Measurements from ENCODE around the gene TINAGL1. TPM values are rescaled to one million over a fixed set of nuclear protein-coding genes. Genes with fewer than 3 reads are reported as not detected.

TINAGL1 gene
- total and polyA plus RNA-seq, 2 donors (not counting 3 experiments of a cell fraction or from before 2014, with no cell fraction given) = 312 to 477 TPM

DNA sequence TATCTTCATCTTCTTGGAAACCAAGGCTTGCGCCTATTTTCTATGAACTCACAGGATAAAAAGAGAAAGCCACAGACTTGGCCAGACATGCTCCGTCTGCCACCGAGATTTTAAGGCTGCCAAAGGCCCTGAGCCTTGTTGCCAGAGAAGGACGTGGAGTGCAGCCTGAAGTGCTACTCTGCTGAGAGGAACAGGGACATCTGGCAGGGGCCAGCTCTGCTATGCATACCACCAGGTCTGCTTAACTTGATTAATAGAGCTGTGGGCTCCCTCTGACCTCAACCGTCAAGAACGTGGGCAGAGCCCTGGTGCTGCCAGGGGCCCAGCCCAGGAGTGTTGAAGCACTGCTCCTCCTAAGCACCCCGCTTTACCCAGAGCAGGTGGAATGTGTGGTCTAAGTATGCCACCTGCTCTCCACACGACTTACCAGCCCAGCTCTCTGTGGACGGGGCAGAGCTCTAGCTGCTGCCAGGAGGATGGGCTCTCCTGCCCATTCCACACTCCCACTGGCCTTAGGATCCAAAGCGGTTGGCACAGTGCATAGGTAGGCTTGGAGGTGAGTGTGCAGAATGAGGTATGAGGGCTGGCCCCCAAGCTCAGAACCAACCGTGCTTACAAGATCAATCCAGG is 51.7 kb downstream of the TINAGL1 start:
- dilution Hi-C loops (cut with MboI; ENCODE audit: extremely low pct_ligation_motif_present, low sequenced_read_pairs) = no loop called here

More for the DNA sequence above, 51.7 kb downstream of the TINAGL1 start:
- peaks cover 13 to 41% of the 10 kb centered on the region in 2 experiments for H3K36me3 ChIP-seq (ENCODE audit: control insufficient read depth in 2 of 2, extremely low read depth in 1 of 2, insufficient read depth in 2 of 2, low read length in 2 of 2)
- DNase-seq (ENCODE audit: low read depth, low spot score) = no peak
- no peaks in the 10 kb centered on the region for H4K20me1 ChIP-seq (replicated peaks; ENCODE audit: control insufficient read depth, extremely low read depth, insufficient read depth, low read length)
- H3K27ac ChIP-seq (ENCODE audit: insufficient read depth, low read depth, low read length) = no peak overlapping the region
- intact Hi-C loops (cut with micrococcal nuclease) = no loop called here
- TF ChIP-seq FOS (IDR thresholded peaks at IDR 0.05; ENCODE audit: borderline replicate concordance, insufficient read depth, low read length) (no peak), POLR2A (IDR thresholded peaks at IDR 0.05; ENCODE audit: low read depth, low read length) (no peak), MYC (IDR thresholded peaks at IDR 0.05; ENCODE audit: low read depth, low read length) (no peak), EZH2 (IDR thresholded peaks at IDR 0.05; ENCODE audit: borderline replicate concordance, low read depth, low read length, severe bottlenecking) (no peak), JUN (IDR thresholded peaks at IDR 0.05; ENCODE audit: borderline replicate concordance, insufficient read depth, insufficient read length, low read depth) (no peak), POLR2AphosphoS5 (IDR thresholded peaks at IDR 0.05; ENCODE audit: insufficient read depth, low read depth, low read length) (no peak)
- TF ChIP-seq, protein P1, sequence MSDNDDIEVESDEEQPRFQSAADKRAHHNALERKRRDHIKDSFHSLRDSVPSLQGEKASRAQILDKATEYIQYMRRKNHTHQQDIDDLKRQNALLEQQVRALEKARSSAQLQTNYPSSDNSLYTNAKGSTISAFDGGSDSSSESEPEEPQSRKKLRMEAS (IDR thresholded peaks at IDR 0.05; ENCODE audit: insufficient read depth, insufficient read length) = no peak
- TF ChIP-seq, protein P2, sequence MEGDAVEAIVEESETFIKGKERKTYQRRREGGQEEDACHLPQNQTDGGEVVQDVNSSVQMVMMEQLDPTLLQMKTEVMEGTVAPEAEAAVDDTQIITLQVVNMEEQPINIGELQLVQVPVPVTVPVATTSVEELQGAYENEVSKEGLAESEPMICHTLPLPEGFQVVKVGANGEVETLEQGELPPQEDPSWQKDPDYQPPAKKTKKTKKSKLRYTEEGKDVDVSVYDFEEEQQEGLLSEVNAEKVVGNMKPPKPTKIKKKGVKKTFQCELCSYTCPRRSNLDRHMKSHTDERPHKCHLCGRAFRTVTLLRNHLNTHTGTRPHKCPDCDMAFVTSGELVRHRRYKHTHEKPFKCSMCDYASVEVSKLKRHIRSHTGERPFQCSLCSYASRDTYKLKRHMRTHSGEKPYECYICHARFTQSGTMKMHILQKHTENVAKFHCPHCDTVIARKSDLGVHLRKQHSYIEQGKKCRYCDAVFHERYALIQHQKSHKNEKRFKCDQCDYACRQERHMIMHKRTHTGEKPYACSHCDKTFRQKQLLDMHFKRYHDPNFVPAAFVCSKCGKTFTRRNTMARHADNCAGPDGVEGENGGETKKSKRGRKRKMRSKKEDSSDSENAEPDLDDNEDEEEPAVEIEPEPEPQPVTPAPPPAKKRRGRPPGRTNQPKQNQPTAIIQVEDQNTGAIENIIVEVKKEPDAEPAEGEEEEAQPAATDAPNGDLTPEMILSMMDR (IDR thresholded peaks at IDR 0.05; ENCODE audit: extremely low read depth in 1 of 2, insufficient read depth in 1 of 2, low read depth in 1 of 2, low read length in 2 of 2) = no peak
- POLR2A ChIA-PET = no interaction called here
- H3K4me3 ChIP-seq (replicated peaks in 1 of 3; ENCODE audit: insufficient read depth in 1 of 3, low read depth in 1 of 3, low read length in 3 of 3) = no peak overlapping the region
- H3K27me3 ChIP-seq (ENCODE audit: control insufficient read depth in 2 of 2, insufficient read depth in 2 of 2, low read length in 2 of 2) = no peaks in the 10 kb centered on the region
- no peak overlapping the region for H3K4me2 ChIP-seq (ENCODE audit: insufficient read depth, low read length)
- FAIRE-seq = no peak
- no TSS peak for BruUV-seq (replicated peaks)
- CTCF ChIA-PET = interaction anchor here (2.5 to 2.6 kb wide), 2 partner anchors 10 to 11 kb away, joined by 7 to 9 read pairs; no protein-coding TSS in a partner anchor
- H3K9me3 ChIP-seq (replicated peaks; ENCODE audit: control insufficient read depth, insufficient read depth, low read length) = no peaks in the 10 kb centered on the region
- no peak overlapping the region for H3K9ac ChIP-seq (replicated peaks; ENCODE audit: extremely low read depth, insufficient read depth, low read length)
- H3K4me1 ChIP-seq (ENCODE audit: control insufficient read depth, extremely low read depth, insufficient read depth, low read length) = no peaks in the 10 kb centered on the region
- no peaks in the 10 kb centered on the region for H3K9me1 ChIP-seq (replicated peaks; ENCODE audit: control insufficient read depth, extremely low read depth, insufficient read depth, low read length)
- no peak overlapping the region for H2AFZ ChIP-seq (ENCODE audit: low read depth, low read length)
- H3K79me2 ChIP-seq (ENCODE audit: control insufficient read depth, insufficient read depth, low read length) = no peaks in the 10 kb centered on the region

Data from endothelial cell of umbilical vein (primary cell).